NCI-H2107 (cell line): ENCODE data around the gene ZNF581.
A peak's percentile ranks its signal among the peaks of the same experiment; 100 is the strongest.

Experiments used
- DNase-seq: peaks from one replicate; lab custom pipeline; 2025; lab: John Stamatoyannopoulos, UW

ZNF581 gene

DNA sequence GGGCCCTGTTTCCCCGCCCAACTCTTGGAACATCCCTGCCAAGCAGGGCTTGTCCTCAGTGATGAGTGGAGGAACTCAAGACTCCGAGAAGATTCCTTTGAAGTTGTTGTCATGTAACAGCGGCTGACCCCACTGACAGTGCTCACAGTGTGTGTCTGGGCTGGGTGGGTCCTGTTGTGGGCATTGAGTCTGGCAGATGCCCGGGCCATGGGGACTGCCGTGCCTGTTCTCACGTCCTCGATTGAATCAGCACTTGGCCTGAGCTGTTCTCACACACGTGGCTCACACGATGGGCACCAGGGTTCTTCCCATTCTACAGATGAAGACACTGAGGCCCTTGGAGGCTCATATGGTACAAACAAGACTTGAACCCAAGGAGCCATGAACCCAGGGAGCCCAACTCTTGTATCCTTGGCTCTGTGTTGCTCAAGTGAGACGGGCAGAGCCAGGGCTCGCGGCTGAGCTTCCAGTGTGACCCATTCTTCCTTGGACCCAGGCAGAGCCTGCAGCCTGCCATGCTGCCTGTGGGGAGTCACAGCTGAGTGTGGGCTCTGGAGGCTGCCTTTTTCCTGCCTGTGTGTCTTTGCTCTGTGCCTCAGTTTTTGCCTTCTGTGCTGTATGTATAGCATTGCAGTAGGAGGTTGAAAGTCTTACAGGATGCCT lies 23.0 kb downstream of the ZNF581 start:
- no peak for DNase-seq

GRCh38 chr19:55667006-55667381 lies 23.5 kb downstream of the ZNF581 start:
- DNase-seq, result no peak

DNA sequence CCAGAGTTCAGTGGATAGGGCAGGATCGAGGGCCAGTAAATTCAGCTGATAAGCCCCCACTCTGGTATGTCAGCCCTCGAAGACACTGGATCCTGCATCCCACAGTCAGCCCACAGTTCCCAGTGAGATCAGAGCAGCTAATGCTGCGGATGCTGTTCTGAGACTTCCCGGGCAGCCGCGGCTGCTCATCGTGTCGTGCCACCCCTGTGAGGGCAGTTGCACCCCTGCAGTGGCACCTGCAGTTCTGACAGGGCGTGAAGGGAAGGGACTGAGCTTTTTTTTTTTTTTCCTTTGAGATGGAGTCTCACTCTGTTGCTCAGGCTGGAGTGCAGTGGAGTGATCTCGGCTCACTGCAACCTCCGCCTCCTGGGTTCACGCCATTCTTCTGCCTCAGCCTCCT lies 24.1 kb downstream of the ZNF581 start:
- no peak for DNase-seq

GRCh38 chr19:55667958-55668357 lies 24.5 kb downstream of the ZNF581 start:
- DNase-seq, result no peak

DNA sequence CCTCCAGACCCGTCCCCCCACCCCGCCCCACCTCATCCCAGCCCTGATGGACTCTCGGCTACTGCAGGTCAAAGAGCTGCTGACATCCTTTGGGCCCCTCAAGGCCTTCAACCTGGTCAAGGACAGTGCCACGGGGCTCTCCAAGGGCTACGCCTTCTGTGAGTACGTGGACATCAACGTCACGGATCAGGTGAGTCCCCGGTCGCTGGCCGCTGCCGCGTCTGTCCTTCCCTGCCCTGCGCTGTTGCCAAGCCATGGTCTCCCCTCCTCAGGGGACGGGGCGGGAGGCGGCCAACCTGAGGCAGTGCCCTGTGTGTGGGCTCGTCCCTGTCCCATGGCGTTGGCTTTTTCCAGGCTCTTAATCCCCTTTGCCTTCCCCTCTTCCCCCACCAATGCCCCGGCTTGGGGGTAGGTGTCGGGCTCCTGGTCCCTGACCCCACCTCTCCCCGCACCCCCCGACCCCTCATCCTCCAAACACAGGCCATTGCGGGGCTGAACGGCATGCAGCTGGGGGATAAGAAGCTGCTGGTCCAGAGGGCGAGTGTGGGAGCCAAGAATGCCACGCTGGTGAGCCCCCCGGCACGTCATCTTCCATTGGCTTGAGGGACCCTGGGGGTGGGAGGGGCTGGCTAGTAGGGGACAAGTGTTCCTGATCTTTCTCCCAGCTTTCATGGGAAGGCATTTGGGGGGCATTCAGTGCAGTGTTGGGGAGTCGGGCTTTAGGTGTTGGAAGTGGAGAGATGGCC lies 25.3 kb downstream of the ZNF581 start:
- no peak for DNase-seq

DNA sequence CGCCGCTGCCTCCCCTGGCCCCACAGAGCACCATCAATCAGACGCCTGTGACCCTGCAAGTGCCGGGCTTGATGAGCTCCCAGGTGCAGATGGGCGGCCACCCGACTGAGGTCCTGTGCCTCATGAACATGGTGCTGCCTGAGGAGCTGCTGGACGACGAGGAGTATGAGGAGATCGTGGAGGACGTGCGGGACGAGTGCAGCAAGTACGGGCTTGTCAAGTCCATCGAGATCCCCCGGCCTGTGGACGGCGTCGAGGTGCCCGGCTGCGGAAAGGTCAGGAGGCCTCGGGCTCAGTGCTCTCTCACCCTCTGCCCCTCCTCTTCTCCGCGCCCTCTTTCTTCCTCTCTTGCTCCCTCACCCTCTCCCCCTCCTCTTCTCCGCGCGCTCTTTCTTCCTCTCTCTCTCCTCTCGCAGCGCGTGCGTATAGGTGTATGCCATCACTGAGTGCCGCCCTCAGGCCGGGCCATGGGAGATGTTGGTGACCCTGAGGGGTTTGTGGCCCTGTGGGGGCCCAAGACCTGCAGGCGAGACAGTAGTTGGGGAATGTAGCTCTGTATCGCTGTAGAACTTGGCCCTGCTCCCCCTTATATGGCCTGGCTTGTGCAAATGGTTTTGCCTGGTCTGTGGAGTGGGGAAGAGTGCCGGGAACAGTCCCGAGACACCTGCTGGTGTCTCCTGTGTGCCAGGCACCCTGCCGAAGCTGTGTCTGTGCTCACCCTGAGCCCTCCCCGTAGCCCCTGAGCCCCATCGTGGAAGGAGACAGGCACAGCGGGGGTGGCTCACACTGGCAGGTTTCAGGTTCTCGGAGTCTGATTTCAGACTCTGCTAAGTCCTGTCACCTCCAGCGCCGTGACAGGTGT lies 26.2 kb downstream of the ZNF581 start:
- peak; percentile 55 for DNase-seq

DNA sequence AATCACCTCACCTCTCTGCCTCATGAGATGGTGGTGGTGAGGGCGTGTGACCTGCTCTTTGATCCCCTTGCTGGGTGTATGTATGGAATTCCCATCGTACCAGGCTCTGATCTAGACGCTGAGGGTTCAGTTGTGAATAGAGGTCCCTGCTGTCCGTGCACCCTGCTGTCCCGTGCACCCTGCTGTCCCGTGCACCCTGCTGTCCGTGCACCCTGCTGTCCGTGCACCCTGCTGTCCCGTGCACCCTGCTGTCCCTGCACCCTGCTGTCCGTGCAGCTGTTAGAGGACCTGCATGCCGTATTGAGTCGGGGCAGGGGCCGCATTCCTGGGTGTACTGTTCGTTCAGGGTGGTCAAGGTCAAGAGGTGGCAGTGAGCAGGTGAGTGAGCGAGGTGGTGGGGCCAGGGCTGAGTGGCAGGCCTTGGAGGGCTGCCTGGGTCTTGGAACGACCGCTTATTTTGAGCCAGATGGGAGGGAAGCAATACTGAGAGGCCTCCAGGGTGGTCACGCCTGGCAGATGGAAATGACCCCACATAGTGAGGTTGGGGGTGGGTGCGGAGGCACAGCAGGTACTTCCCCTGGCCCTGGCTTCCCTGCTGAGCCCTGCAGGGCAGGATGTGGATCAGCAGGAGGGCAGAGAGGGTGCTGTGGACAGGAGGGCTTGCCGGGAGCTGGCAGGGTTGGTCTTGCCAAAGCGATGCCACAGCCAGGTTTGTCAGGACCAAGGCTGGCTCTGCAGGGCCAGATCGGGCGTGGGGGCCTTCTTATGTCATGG lies 27.0 kb downstream of the ZNF581 start:
- peak; percentile 55 for DNase-seq

GRCh38 chr19:55671054-55671378 lies 27.6 kb downstream of the ZNF581 start:
- DNase-seq, result no peak

DNA sequence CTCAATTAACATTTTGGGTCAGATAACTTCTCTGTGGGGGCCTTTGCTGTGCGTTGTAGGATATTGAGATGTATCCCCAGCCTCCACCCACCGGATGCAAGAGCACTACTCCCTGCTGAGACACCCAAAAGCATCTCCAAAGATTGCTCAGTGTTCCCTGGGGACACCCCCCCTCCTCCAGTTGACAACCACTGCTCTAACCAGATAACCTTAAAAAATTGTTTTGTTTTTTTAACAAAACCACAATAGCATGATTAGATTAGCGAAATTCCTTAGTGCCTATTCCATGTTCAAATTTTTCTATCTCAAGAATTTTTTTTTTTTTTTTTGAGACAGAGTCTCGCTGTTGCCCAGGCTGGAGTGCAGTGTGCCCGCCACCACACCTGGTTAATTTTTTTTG lies 29.0 kb downstream of the ZNF581 start:
- no peak for DNase-seq

GRCh38 chr19:55673465-55673864 lies 30.0 kb downstream of the ZNF581 start:
- DNase-seq, result no peak

DNA sequence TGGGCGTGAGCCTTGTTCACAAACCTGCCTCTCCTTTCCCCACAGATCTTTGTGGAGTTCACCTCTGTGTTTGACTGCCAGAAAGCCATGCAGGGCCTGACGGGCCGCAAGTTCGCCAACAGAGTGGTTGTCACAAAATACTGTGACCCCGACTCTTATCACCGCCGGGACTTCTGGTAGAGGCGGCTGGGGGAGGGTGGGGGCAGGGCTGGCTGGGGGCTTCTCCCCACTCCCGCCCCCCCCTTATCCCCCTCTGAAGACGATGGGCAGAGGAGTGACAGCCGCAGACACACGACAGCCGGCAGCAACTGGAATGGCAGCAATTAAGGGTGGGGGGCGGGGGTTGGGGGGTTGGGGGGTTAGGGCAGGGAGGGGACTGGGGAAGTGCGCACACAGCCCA lies 30.4 kb downstream of the ZNF581 start:
- no peak for DNase-seq

DNA sequence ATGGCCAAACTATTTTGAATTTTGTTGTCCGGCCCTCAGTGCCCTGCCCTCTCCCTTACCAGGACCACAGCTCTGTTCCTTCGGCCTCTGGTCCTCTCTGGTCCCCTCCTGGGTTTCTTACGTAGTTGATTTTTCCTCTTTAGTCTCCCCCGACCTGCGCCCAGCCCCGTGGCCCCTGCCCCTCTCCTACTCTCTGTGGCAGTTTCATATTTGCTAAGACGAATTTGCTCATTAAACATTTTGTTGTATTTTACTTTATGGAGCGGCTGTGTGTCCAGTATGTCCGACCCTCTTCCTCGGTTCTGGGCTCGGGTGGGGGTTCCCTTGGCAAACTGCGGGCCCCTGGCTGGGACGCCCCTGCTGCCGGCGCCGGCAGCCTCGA lies 31.0 kb downstream of the ZNF581 start:
- DNase-seq, result no peak

DNA sequence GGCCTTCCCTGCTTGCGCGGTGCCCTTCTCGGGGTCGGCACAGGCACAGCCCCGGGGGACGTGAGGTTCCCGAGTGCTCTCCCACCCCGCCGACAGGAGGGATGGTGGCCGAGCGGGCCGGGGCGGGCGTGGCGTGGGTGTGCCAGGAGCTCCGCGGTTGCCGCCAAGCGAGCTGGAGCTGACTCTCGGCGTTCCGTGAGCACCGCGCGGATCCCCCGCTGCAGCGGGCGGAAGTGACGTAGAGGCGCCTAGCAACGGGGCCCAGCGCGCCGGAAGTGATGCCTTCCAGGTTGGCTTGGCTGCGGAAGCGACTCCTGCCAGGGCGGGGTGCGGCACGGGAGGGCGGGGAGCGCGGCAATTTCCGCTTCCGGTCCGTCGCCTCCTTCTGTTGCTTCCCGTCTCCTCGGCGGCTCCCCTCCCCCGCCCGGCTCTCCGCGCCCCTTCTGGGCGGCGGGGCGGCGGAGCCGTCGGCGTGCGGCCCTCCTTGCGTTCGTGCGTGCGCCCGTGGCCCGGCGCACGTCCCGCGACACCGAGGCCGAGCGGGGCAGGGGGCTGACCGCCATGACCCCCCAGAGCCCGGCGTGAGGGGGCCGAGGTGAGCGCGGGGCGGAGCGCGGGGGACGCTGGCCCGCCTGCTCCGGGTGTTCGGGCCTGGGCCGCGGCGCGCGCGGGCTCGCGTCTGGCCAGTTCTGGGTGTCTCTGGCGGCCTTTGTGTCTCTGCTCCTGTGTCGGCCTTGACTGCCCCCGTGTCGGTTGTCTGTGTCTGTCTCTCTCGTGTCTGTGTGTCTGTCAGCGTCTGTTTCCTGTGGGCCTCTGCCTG lies 31.6 kb downstream of the ZNF581 start, which contains the start of gene EPN1:
EPN1 (plus strand) TSS at position 386 of the 820 bp plus-strand sequence. CDS start 3,402 bp downstream, outside the sequence.
- DNase-seq, result peak; percentile 91

DNA sequence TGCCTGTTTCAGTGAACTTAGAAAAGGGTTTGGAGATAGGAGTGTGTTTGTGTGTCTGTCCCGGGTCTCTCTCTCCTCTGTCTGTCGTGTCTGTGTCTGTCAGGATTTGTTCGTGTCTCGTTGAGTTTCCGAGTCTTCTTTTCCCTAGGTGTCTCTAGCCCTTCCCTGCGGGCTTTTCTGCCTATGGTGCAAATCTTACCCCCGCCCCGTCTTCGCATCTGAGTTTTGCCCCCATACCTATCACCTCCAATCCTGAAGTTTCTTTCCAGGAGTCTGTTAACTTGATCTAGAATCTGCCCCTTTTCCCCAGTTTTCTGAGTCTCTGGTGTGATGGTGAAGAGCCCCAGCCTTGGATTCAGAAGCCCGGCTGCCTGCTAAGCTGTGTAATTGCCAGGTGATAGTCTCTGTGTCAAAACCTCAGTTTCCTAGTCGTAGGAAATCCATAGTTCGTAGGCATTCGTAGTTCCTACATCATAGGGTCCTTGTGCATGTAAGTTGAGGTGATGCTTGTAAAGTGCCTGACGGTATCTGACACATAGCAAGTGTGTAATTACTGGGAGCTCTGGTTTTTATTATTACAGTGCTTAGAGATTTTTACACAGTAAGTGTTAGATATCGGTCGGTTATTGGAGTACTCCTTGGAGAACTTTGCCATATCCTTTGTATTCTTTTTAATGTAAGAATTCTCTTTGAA lies 32.4 kb downstream of the ZNF581 start:
- DNase-seq, result no peak

GRCh38 chr19:55676383-55676782 lies 32.9 kb downstream of the ZNF581 start:
- DNase-seq, result no peak

GRCh38 chr19:55676889-55677505 lies 33.5 kb downstream of the ZNF581 start:
- DNase-seq, result no peak

DNA sequence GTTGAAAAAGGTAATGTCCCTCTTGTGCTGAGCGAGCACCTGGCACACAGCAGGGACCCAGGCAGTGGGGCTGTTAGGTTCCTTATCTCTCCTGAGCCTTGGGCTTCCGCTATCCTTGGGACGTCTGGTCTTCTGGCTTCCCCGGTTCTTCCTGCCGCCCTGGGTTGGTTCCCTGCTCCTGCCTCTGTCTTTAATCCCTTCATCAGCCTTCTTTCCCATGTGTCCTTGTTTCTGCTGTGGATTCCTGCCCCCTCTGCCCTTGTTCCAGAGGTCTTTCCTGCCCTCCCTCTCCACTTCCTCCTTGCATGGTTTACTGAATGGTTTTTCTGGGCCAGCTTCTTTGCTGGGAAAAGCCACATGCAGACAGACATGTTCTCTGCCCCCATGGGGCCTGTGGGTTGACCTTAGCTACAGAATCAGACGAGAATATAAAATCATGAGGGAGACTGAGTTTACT lies 34.2 kb downstream of the ZNF581 start:
- no peak for DNase-seq

- DNase-seq, result no peak
Measured at GRCh38 chr19:55678121-55678671, 34.7 kb downstream of the ZNF581 start.

DNA sequence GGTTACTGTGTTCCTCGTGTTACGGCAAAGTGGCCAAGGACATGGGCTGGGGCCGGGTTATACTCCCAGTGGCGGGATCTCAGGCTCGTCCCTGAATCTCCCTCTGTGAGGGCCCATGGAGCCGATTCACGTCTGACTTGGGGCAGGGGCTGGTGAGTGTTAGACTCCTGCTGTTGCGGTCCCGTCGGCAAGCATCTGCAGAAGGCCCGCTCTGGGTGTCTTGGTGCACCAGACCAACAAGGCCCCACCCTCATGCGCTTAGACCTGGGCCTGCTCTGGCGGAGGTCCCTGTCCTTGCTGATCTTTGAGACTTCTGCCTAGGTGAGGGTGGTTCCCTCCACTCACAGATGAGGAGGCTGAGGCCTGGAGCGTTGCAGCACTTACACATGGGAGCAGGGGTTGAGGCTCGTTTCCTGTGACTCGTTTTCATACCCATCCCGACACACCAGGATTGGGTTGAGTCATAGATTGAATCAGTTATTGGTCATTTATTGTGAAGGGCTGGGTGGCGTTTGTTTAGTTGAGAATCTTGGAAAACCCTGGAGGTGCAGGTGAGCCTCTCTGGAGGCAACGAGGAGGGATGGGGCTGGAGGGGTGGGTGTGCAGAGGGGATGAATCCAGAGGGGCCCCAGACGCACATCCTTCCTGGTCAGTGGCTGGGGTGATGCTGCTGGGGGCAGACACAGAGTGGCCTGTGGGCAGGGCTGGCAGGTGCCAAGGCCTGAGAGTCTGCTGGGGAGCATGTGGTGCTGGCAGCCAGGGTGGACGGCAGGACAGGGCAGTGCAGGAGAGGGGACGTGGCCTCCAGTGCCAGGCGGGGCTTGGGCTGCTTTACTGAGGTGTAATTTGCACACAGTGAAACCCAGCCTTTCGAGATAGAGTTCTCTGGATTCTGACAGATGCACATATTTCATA lies 36.2 kb downstream of the ZNF581 start:
- DNase-seq, result no peak
